ENCODE data around the gene TPRX2.

DNA sequence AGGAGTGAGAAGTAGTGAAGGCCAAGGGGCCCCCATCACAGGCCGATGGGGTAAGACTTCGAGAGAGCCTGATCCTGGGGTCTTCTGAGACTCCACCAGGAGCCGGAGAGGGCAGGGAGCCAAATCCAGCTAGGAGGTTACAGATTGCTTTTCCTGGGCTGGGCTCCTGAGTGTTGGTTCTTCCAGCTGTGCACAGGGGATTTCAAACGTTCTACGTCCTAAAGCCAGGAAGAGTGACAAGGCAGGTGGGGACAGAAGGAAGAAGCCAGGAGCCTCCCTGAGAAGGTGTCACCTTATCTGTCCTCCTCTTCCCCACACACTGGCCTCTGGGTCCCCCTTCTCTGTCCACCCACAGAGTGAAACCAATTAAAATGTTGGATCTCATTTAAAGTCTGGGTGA is 16.1 kb upstream of the TPRX2 start:
- no peak for TF ChIP-seq POLR2A (IDR thresholded peaks at IDR 0.05)
- TF ChIP-seq, protein P1, sequence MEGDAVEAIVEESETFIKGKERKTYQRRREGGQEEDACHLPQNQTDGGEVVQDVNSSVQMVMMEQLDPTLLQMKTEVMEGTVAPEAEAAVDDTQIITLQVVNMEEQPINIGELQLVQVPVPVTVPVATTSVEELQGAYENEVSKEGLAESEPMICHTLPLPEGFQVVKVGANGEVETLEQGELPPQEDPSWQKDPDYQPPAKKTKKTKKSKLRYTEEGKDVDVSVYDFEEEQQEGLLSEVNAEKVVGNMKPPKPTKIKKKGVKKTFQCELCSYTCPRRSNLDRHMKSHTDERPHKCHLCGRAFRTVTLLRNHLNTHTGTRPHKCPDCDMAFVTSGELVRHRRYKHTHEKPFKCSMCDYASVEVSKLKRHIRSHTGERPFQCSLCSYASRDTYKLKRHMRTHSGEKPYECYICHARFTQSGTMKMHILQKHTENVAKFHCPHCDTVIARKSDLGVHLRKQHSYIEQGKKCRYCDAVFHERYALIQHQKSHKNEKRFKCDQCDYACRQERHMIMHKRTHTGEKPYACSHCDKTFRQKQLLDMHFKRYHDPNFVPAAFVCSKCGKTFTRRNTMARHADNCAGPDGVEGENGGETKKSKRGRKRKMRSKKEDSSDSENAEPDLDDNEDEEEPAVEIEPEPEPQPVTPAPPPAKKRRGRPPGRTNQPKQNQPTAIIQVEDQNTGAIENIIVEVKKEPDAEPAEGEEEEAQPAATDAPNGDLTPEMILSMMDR (IDR thresholded peaks at IDR 0.05 in 4 of 5, conservative IDR thresholded peaks at IDR 0.05 in 1 of 5): no peak

Data from gastrocnemius medialis (tissue), 4 donors.